PFSK-1 (cell line): ENCODE measurements around the gene MOK.

ENCODE experiments used
- POLR2AphosphoS5 ChIP-seq: IDR thresholded peaks from 2 replicates; pipeline ENCODE4 v1.6.1; 2012; ENCODE audit warnings: low read depth, mild to moderate bottlenecking, control low read depth, low read length, moderate library complexity
- REST ChIP-seq, 2 experiments: IDR thresholded peaks; 2 replicates each; pipeline versions ENCODE4 v1.6.1 to v1.8.0; 2011 to 2012; ENCODE audit warnings: low read depth in 2 of 2, low read length in 2 of 2, control low read depth in 1 of 2, inconsistent platforms in 1 of 2, mild to moderate bottlenecking in 1 of 2, moderate library complexity in 1 of 2; ENCODE audit not compliant: insufficient read depth in 1 of 2
- SIN3A ChIP-seq: IDR thresholded peaks from 2 replicates; pipeline ENCODE4 v1.6.1; 2012; ENCODE audit warnings: mild to moderate bottlenecking, low read length, moderate library complexity, borderline replicate concordance; ENCODE audit not compliant: insufficient read depth
- TAF1 ChIP-seq: IDR thresholded peaks from 2 replicates; pipeline ENCODE4 v1.6.1; 2012; ENCODE audit warnings: low read length, control low read depth, borderline replicate concordance; ENCODE audit not compliant: insufficient read depth

GRCh38 chr14:102227184-102227964, 77.6 kb downstream of the MOK start:
- TF ChIP-seq REST (IDR thresholded peaks at IDR 0.05; ENCODE audit: insufficient read depth in 1 of 2, low read depth in 2 of 2, low read length in 2 of 2) (no peak), POLR2AphosphoS5 (no peak), SIN3A (no peak), TAF1 (no peak)
